Activated CD4-positive, alpha-beta memory T cell treated with anti-CD3 and anti-CD28 coated beads for 36 hours (primary cell): ENCODE measurements around the gene ADORA3. TPM values are rescaled to one million over a fixed set of nuclear protein-coding genes. Genes with fewer than 3 reads are reported as not detected.

ENCODE experiments used
- CTCF ChIA-PET: fragments of 350-600 bp; sonication (Branson Sonifier 250); formaldehyde crosslinking; loops from one replicate; lab custom pipeline; 2021; ENCODE audit warnings: antibody characterized with exemption, inconsistent platforms; lab: Charles Lee
- POLR2A ChIA-PET: fragments of 350-600 bp; sonication (Branson Sonifier 250); formaldehyde crosslinking; loops from one replicate; lab custom pipeline; 2021; ENCODE audit warnings: antibody characterized with exemption; lab: Charles Lee
- DNase-seq: peaks from one replicate; pipeline ENCODE4 v3.0.0-alpha.2; 2020
- H3K27ac Mint-ChIP-seq: one replicate; pipeline ENCODE4 v1.8.0; 2021; ENCODE audit warnings: mixed read lengths
- H3K27me3 Mint-ChIP-seq: one replicate; pipeline ENCODE4 v1.8.0; 2021; ENCODE audit warnings: mixed read lengths
- H3K36me3 Mint-ChIP-seq: one replicate; pipeline ENCODE4 v1.8.0; 2021; ENCODE audit warnings: mixed read lengths
- H3K4me1 Mint-ChIP-seq: one replicate; pipeline ENCODE4 v1.8.0; 2021; ENCODE audit warnings: low read depth, mixed read lengths
- H3K4me3 Mint-ChIP-seq: one replicate; pipeline ENCODE4 v1.8.0; 2021; ENCODE audit warnings: mild to moderate bottlenecking, mixed read lengths
- H3K9me3 Mint-ChIP-seq: one replicate; pipeline ENCODE4 v1.8.0; 2021; ENCODE audit warnings: mixed read lengths
- intact Hi-C: fragments of 100-400 bp; cut with micrococcal nuclease; formaldehyde crosslinking; loops from one replicate; pipeline ENCODE4 v1.15.1; 2023
- total RNA-seq, 2 experiments: library from RNA; stranded (reverse); gene quantifications; one replicate each; pipeline ENCODE4 v1.2.3, GENCODE V29; 2021

ADORA3 gene
- total RNA-seq, 2 experiments from 2014 or later = 0.14 TPM; not detected in 1

- POLR2A ChIA-PET = no interaction called here
- no peaks in the 10 kb centered on the region for H3K9me3 Mint-ChIP-seq
- peaks cover 3% of the 10 kb centered on the region for H3K27me3 Mint-ChIP-seq
- CTCF ChIA-PET = no interaction called here
- H3K4me1 Mint-ChIP-seq = no peaks in the 10 kb centered on the region
- no peak overlapping the region for H3K4me3 Mint-ChIP-seq
- no peaks in the 10 kb centered on the region for H3K36me3 Mint-ChIP-seq
- intact Hi-C loops = no loop called here
- H3K27ac Mint-ChIP-seq = no peak overlapping the region
- no peak for DNase-seq
Observed at GRCh38 chr1:111487133-111487532, 16.3 kb downstream of the ADORA3 start.

- peaks cover 4% of the 10 kb centered on the region for H3K4me1 Mint-ChIP-seq
Observed at GRCh38 chr1:111486431-111486830, 17.0 kb downstream of the ADORA3 start.

GRCh38 chr1:111484391-111485026, 18.9 kb downstream of the ADORA3 start:
- H3K27ac Mint-ChIP-seq = no peak overlapping the region
- peaks cover 5% of the 10 kb centered on the region for H3K4me1 Mint-ChIP-seq
- ChIA-PET POLR2A (no interaction called here), CTCF (interaction anchor here (0.7 to 1.5 kb wide), 2 partner anchors 30 to 263 kb away, joined by 3 to 4 read pairs; no protein-coding TSS in a partner anchor)
- DNase-seq = no peak
- no peak overlapping the region for H3K4me3 Mint-ChIP-seq
- H3K36me3 Mint-ChIP-seq = no peaks in the 10 kb centered on the region
- peaks cover 3% of the 10 kb centered on the region for H3K27me3 Mint-ChIP-seq
- no peaks in the 10 kb centered on the region for H3K9me3 Mint-ChIP-seq
- intact Hi-C loops = no loop called here

More at GRCh38 chr1:111486431-111486830, 17.0 kb downstream of the ADORA3 start:
- Mint-ChIP-seq H3K27ac (no peak overlapping the region), H3K27me3 (peaks cover 3% of the 10 kb centered on the region), H3K36me3 (no peaks in the 10 kb centered on the region), H3K4me3 (no peak overlapping the region), H3K9me3 (no peaks in the 10 kb centered on the region)
- DNase-seq = no peak
- intact Hi-C loops = no loop called here
- CTCF ChIA-PET = no interaction called here
- POLR2A ChIA-PET = no interaction called here

GRCh38 chr1:111483876-111484275, 19.6 kb downstream of the ADORA3 start:
- peaks cover 5% of the 10 kb centered on the region for H3K4me1 Mint-ChIP-seq
- H3K36me3 Mint-ChIP-seq = no peaks in the 10 kb centered on the region
- ChIA-PET CTCF (interaction anchor here (3.8 kb wide), 1 partner anchor 285 kb away, joined by 34 read pairs; no protein-coding TSS in a partner anchor), POLR2A (no interaction called here)
- no peak overlapping the region for H3K4me3 Mint-ChIP-seq
- intact Hi-C loops = no loop called here
- H3K27ac Mint-ChIP-seq = no peak overlapping the region
- H3K9me3 Mint-ChIP-seq = no peaks in the 10 kb centered on the region
- peaks cover 3% of the 10 kb centered on the region for H3K27me3 Mint-ChIP-seq
- no peak for DNase-seq

- Mint-ChIP-seq H3K4me3 (no peak overlapping the region), H3K4me1 (peaks cover 9% of the 10 kb centered on the region), H3K27ac (no peak overlapping the region), H3K9me3 (no peaks in the 10 kb centered on the region), H3K27me3 (no peaks in the 10 kb centered on the region), H3K36me3 (peaks cover 4% of the 10 kb centered on the region)
- CTCF ChIA-PET = interaction anchor here (1.5 to 3.8 kb wide), 5 partner anchors 25 to 285 kb away, joined by 3 to 34 read pairs (median 29); partner anchors contain the start of gene INKA2
- intact Hi-C loops = no loop called here
- POLR2A ChIA-PET = no interaction called here
- no peak for DNase-seq
Observed at GRCh38 chr1:111483166-111483565, 20.3 kb downstream of the ADORA3 start.

- CTCF ChIA-PET = interaction anchor here (0.8 to 3.8 kb wide), 28 partner anchors 9 to 287 kb away, joined by 3 to 34 read pairs (median 5); partner anchors contain the start of genes ADORA3, INKA2 and TMIGD3
Observed at GRCh38 chr1:111481387-111482221, 21.8 kb downstream of the ADORA3 start.

GRCh38 chr1:111480674-111481073, 22.8 kb downstream of the ADORA3 start:
- no peaks in the 10 kb centered on the region for H3K27me3 Mint-ChIP-seq
- no peak overlapping the region for H3K27ac Mint-ChIP-seq
- POLR2A ChIA-PET = interaction anchor here (0.6 kb wide), 1 partner anchor 135 kb away, joined by 3 read pairs; no protein-coding TSS in a partner anchor
- H3K4me1 Mint-ChIP-seq = peaks cover 34% of the 10 kb centered on the region
- DNase-seq = no peak
- intact Hi-C loops = loop anchor here (1.0 kb wide), 1 partner anchor 267 kb away; no protein-coding TSS in a partner anchor
- H3K4me3 Mint-ChIP-seq = no peak overlapping the region
- H3K9me3 Mint-ChIP-seq = no peaks in the 10 kb centered on the region
- CTCF ChIA-PET = interaction anchor here (1.0 to 3.8 kb wide), 7 partner anchors 13 to 288 kb away, joined by 3 to 34 read pairs (median 11); no protein-coding TSS in a partner anchor
- peaks cover 10% of the 10 kb centered on the region for H3K36me3 Mint-ChIP-seq

More at GRCh38 chr1:111481387-111482221, 21.8 kb downstream of the ADORA3 start:
- H3K4me1 Mint-ChIP-seq = peaks cover 25% of the 10 kb centered on the region
- POLR2A ChIA-PET = interaction anchor here (0.6 to 0.7 kb wide), 2 partner anchors 256 to 263 kb away, joined by 3 to 4 read pairs; no protein-coding TSS in a partner anchor
- H3K9me3 Mint-ChIP-seq = no peaks in the 10 kb centered on the region
- intact Hi-C loops = loop anchor here (1.0 kb wide), 1 partner anchor 266 kb away; no protein-coding TSS in a partner anchor
- no peaks in the 10 kb centered on the region for H3K27me3 Mint-ChIP-seq
- no peak overlapping the region for H3K27ac Mint-ChIP-seq
- peaks cover 10% of the 10 kb centered on the region for H3K36me3 Mint-ChIP-seq
- no peak overlapping the region for H3K4me3 Mint-ChIP-seq
- peak; percentile 82 for DNase-seq

- intact Hi-C loops = loop anchor here (1.0 to 10.0 kb wide), 2 partner anchors 19 to 602 kb away; partner anchors contain the start of gene CD53
- Mint-ChIP-seq H3K27ac (peak overlapping the region; percentile 53), H3K27me3 (no peaks in the 10 kb centered on the region)
Observed at GRCh38 chr1:111476761-111477309, 26.6 kb downstream of the ADORA3 start.

GRCh38 chr1:111476214-111476613, 27.2 kb downstream of the ADORA3 start:
- Mint-ChIP-seq H3K9me3 (no peaks in the 10 kb centered on the region), H3K36me3 (peaks cover 16% of the 10 kb centered on the region), H3K4me1 (peaks cover 58% of the 10 kb centered on the region), H3K4me3 (peak overlapping the region; percentile 20), H3K27me3 (no peaks in the 10 kb centered on the region), H3K27ac (peak overlapping the region; percentile 62)
- DNase-seq = no peak
- intact Hi-C loops = loop anchor here (1.0 to 10.0 kb wide), 2 partner anchors 20 to 601 kb away; partner anchors contain the start of gene CD53
- POLR2A ChIA-PET = interaction anchor here (0.7 to 3.3 kb wide), 7 partner anchors 20 to 117 kb away, joined by 3 to 18 read pairs (median 4); partner anchors contain the start of gene WDR77
- CTCF ChIA-PET = interaction anchor here (0.7 to 5.3 kb wide), 7 partner anchors 20 to 279 kb away, joined by 3 to 35 read pairs (median 4); partner anchors contain the start of gene WDR77

More at GRCh38 chr1:111476761-111477309, 26.6 kb downstream of the ADORA3 start:
- ChIA-PET POLR2A (interaction anchor here (1.3 to 3.3 kb wide), 3 partner anchors 19 to 31 kb away, joined by 3 to 18 read pairs (median 6); no protein-coding TSS in a partner anchor), CTCF (interaction anchor here (1.2 to 5.3 kb wide), 5 partner anchors 29 to 270 kb away, joined by 3 to 35 read pairs (median 4); partner anchors contain the start of gene WDR77)
- H3K36me3 Mint-ChIP-seq = peaks cover 16% of the 10 kb centered on the region
- H3K4me1 Mint-ChIP-seq = peaks cover 62% of the 10 kb centered on the region
- H3K9me3 Mint-ChIP-seq = no peaks in the 10 kb centered on the region
- peak overlapping the region; percentile 20 for H3K4me3 Mint-ChIP-seq
- peak; percentile 57 for DNase-seq

GRCh38 chr1:111475701-111476100, 27.7 kb downstream of the ADORA3 start:
- peaks cover 16% of the 10 kb centered on the region for H3K36me3 Mint-ChIP-seq
- no peaks in the 10 kb centered on the region for H3K27me3 Mint-ChIP-seq
- H3K4me1 Mint-ChIP-seq = peaks cover 58% of the 10 kb centered on the region
- intact Hi-C loops = loop anchor here (1.0 to 10.0 kb wide), 3 partner anchors 21 to 601 kb away; partner anchors contain the start of gene CD53
- H3K4me3 Mint-ChIP-seq = peak overlapping the region; percentile 20
- POLR2A ChIA-PET = interaction anchor here (0.7 to 3.3 kb wide), 6 partner anchors 21 to 117 kb away, joined by 3 to 18 read pairs (median 4); partner anchors contain the start of gene WDR77
- CTCF ChIA-PET = interaction anchor here (0.7 to 5.3 kb wide), 8 partner anchors 20 to 279 kb away, joined by 3 to 35 read pairs (median 4); partner anchors contain the start of gene WDR77
- H3K27ac Mint-ChIP-seq = peak overlapping the region; percentile 62
- DNase-seq = peak; percentile 71
- H3K9me3 Mint-ChIP-seq = no peaks in the 10 kb centered on the region
